Mesenchymal stem cell (in vitro differentiated cells and primary cell): ENCODE data around the gene OR56B1.
A peak's percentile ranks its signal among the peaks of the same experiment; 100 is the strongest.
"Not testable (repeated sequence)": the region's sequence is repeated elsewhere in the genome, so short reads cannot be mapped to it uniquely, and the experiment has no call there.

Experiments used
- DNase-seq: peaks from one replicate; pipeline ENCODE4 v3.0.0-alpha.2; 2013
- H2AFZ ChIP-seq: one replicate; pipeline ENCODE4 v1.6.1; 2013; ENCODE audit warnings: low read depth, mild to moderate bottlenecking, control low read depth, inconsistent platforms, low read length, moderate library complexity
- H2AK5ac ChIP-seq: 2 replicates; pipeline ENCODE4 v1.6.1; 2013; ENCODE audit warnings: low read length, moderate library complexity, mild to moderate bottlenecking, inconsistent platforms; ENCODE audit not compliant: severe bottlenecking
- H2BK120ac ChIP-seq: one replicate; pipeline ENCODE4 v1.6.1; 2013; ENCODE audit warnings: low read depth, mild to moderate bottlenecking, inconsistent platforms, low read length, moderate library complexity
- H2BK12ac ChIP-seq, 2 experiments: one replicate each; pipeline ENCODE4 v1.6.1; 2013; ENCODE audit warnings: inconsistent platforms in 2 of 2, low read length in 2 of 2, mild to moderate bottlenecking in 2 of 2, moderate library complexity in 2 of 2, control low read depth in 1 of 2
- H2BK15ac ChIP-seq: one replicate; pipeline ENCODE4 v1.6.1; 2013; ENCODE audit warnings: mild to moderate bottlenecking, low read depth, inconsistent platforms; ENCODE audit not compliant: poor library complexity, severe bottlenecking
- H2BK5ac ChIP-seq: 2 replicates; pipeline ENCODE4 v1.6.1; 2013; ENCODE audit warnings: low read depth, mild to moderate bottlenecking, low read length, control low read depth, inconsistent platforms; ENCODE audit not compliant: poor library complexity, severe bottlenecking
- H3K14ac ChIP-seq, 2 experiments: one replicate each; pipeline ENCODE4 v1.6.1; 2013; ENCODE audit warnings: inconsistent platforms in 2 of 2, low read length in 2 of 2, control low read depth in 1 of 2, mild to moderate bottlenecking in 1 of 2, moderate library complexity in 1 of 2
- H3K18ac ChIP-seq, 2 experiments: one replicate each; pipeline ENCODE4 v1.6.1; 2013; ENCODE audit warnings: inconsistent platforms in 2 of 2, low read length in 2 of 2, control low read depth in 1 of 2, low read depth in 1 of 2, mild to moderate bottlenecking in 1 of 2
- H3K23ac ChIP-seq, 2 experiments: one replicate each; pipeline ENCODE4 v1.6.1; 2013; ENCODE audit warnings: inconsistent platforms in 2 of 2, low read length in 2 of 2, mild to moderate bottlenecking in 2 of 2, moderate library complexity in 2 of 2, control low read depth in 1 of 2
- H3K27ac ChIP-seq: 2 replicates; pipeline ENCODE4 v1.5.1; 2013; ENCODE audit warnings: mild to moderate bottlenecking, moderate library complexity, low read length, control low read depth, inconsistent platforms; ENCODE audit not compliant: poor library complexity, severe bottlenecking
- H3K27me3 ChIP-seq, 2 experiments: 2 replicates each; pipeline versions ENCODE4 v1.6.1 to v1.7.0; 2013; ENCODE audit warnings: low read length in 2 of 2, mild to moderate bottlenecking in 2 of 2, moderate library complexity in 2 of 2, control low read depth in 1 of 2, inconsistent platforms in 1 of 2; ENCODE audit not compliant: control insufficient read depth in 1 of 2, insufficient read depth in 1 of 2
- H3K36me3 ChIP-seq, 2 experiments: 2 replicates each; pipeline versions ENCODE4 v1.6.1 to v1.7.0; 2013; ENCODE audit warnings: low read length in 2 of 2, control low read depth in 1 of 2, inconsistent platforms in 1 of 2, low read depth in 1 of 2, mild to moderate bottlenecking in 1 of 2; ENCODE audit not compliant: insufficient read depth in 2 of 2, control insufficient read depth in 1 of 2
- H3K4ac ChIP-seq, 2 experiments: one replicate each; pipeline ENCODE4 v1.6.1; 2013; ENCODE audit warnings: inconsistent platforms in 2 of 2, low read length in 2 of 2, mild to moderate bottlenecking in 2 of 2, moderate library complexity in 2 of 2, control low read depth in 1 of 2, low read depth in 1 of 2
- H3K4me1 ChIP-seq: 2 replicates; pipeline ENCODE4 v1.6.1; 2013; ENCODE audit warnings: low read depth, low read length, control low read depth; ENCODE audit not compliant: control insufficient read depth, insufficient read depth
- H3K4me2 ChIP-seq: 2 replicates; pipeline ENCODE4 v1.6.1; 2013; ENCODE audit warnings: low read length, mild to moderate bottlenecking, inconsistent platforms; ENCODE audit not compliant: poor library complexity, severe bottlenecking
- H3K4me3 ChIP-seq, 2 experiments: 2 replicates each; pipeline versions ENCODE4 v1.5.1 to v1.7.0; 2013; ENCODE audit warnings: low read length in 2 of 2, mild to moderate bottlenecking in 2 of 2, control low read depth in 1 of 2, low read depth in 1 of 2; ENCODE audit not compliant: insufficient read depth in 1 of 2
- H3K79me1 ChIP-seq: replicated peaks from 2 replicates; pipeline ENCODE4 v1.6.1; 2013; ENCODE audit warnings: mild to moderate bottlenecking, control low read depth, low read length, inconsistent platforms; ENCODE audit not compliant: poor library complexity, severe bottlenecking
- H3K9ac ChIP-seq: 2 replicates; pipeline ENCODE4 v1.7.0; 2013; ENCODE audit warnings: mild to moderate bottlenecking, low read length, moderate library complexity
- H3K9me3 ChIP-seq: 2 replicates; pipeline ENCODE4 v1.7.0; 2013; ENCODE audit warnings: mild to moderate bottlenecking, low read length; ENCODE audit not compliant: control insufficient read depth
- H4K8ac ChIP-seq: one replicate; pipeline ENCODE4 v1.6.1; 2013; ENCODE audit warnings: inconsistent platforms, mild to moderate bottlenecking, low read length, moderate library complexity
- H4K91ac ChIP-seq: one replicate; pipeline ENCODE4 v1.6.1; 2013; ENCODE audit warnings: mild to moderate bottlenecking, low read length, inconsistent platforms
- WGBS: methylation state at CpG from one replicate; pipeline ENCODE4 v1.1.7; 2013; ENCODE audit warnings: mixed read lengths; 5-methylcytosine and 5-hydroxymethylcytosine counted together

The OR56B1 gene

GRCh38 chr11:5713695-5714094 is 22.6 kb upstream of the OR56B1 start:
- 75% methylated on average over 5 of the region's 5 CpGs for WGBS

GRCh38 chr11:5716518-5716917 is 19.7 kb upstream of the OR56B1 start:
- H2AK5ac ChIP-seq, H2BK12ac ChIP-seq, H3K36me3 ChIP-seq, H3K4me2 ChIP-seq, H3K27ac ChIP-seq, H3K4me1 ChIP-seq, H3K23ac ChIP-seq, H2BK5ac ChIP-seq, DNase-seq, H3K14ac ChIP-seq, H3K27me3 ChIP-seq, H4K91ac ChIP-seq, H3K4ac ChIP-seq, H3K9me3 ChIP-seq, H3K18ac ChIP-seq, H3K9ac ChIP-seq, H2BK120ac ChIP-seq, H2AFZ ChIP-seq, H4K8ac ChIP-seq, H3K4me3 ChIP-seq, H2BK15ac ChIP-seq, H3K79me1 ChIP-seq: not testable (repeated sequence)
- WGBS, result no CpG with 5 or more reads among the region's 1 CpG

More at GRCh38 chr11:5713695-5714094, 22.6 kb upstream of the OR56B1 start:
- H2BK12ac ChIP-seq, result no peak overlapping the region
- DNase-seq, result no peak
- no peaks in the 10 kb centered on the region for H3K4me1 ChIP-seq
- H3K9ac ChIP-seq, result no peak overlapping the region
- H2BK120ac ChIP-seq, result no peak overlapping the region
- no peak overlapping the region for H3K4me3 ChIP-seq
- H4K91ac ChIP-seq, result no peak overlapping the region
- H3K79me1 ChIP-seq, result no peaks in the 10 kb centered on the region
- H4K8ac ChIP-seq, result no peak overlapping the region
- H2AK5ac ChIP-seq, result no peak overlapping the region
- H3K18ac ChIP-seq, result no peak overlapping the region
- no peak overlapping the region for H2AFZ ChIP-seq
- no peak overlapping the region for H2BK5ac ChIP-seq
- peaks cover 3 to 35% of the 10 kb centered on the region in 2 experiments for H3K36me3 ChIP-seq
- H3K23ac ChIP-seq, result no peak overlapping the region
- H3K4ac ChIP-seq, result no peak overlapping the region
- no peak overlapping the region for H3K4me2 ChIP-seq
- no peaks in the 10 kb centered on the region for H3K27me3 ChIP-seq
- no peaks in the 10 kb centered on the region for H3K9me3 ChIP-seq
- no peak overlapping the region for H2BK15ac ChIP-seq
- no peak overlapping the region for H3K27ac ChIP-seq
- no peak overlapping the region for H3K14ac ChIP-seq

- Histone ChIP-seq H3K27ac (no peak overlapping the region), H2BK5ac (no peak overlapping the region), H3K4ac (no peak overlapping the region), H4K8ac (no peak overlapping the region), H3K23ac (no peak overlapping the region), H4K91ac (no peak overlapping the region), H3K14ac (no peak overlapping the region), H2BK12ac (no peak overlapping the region), H3K79me1 (no peaks in the 10 kb centered on the region), H2AFZ (no peak overlapping the region), H2BK120ac (no peak overlapping the region), H2AK5ac (no peak overlapping the region), H3K4me2 (no peak overlapping the region), H3K36me3 (no peaks in the 10 kb centered on the region), H3K4me1 (no peaks in the 10 kb centered on the region), H3K27me3 (peaks cover 0 to 7% of the 10 kb centered on the region in 2 experiments), H3K9me3 (no peaks in the 10 kb centered on the region), H3K18ac (no peak overlapping the region), H3K9ac (no peak overlapping the region), H2BK15ac (no peak overlapping the region), H3K4me3 (no peak overlapping the region)
- 67% methylated on average over 1 of the region's 3 CpGs for WGBS
- peak; percentile 19 for DNase-seq
Observed at GRCh38 chr11:5719703-5720495, 16.3 kb upstream of the OR56B1 start.

- Histone ChIP-seq H3K9me3 (no peaks in the 10 kb centered on the region), H3K4me3 (no peak overlapping the region), H3K36me3 (no peaks in the 10 kb centered on the region), H3K27me3 (peaks cover 6 to 13% of the 10 kb centered on the region in 2 experiments), H3K79me1 (no peaks in the 10 kb centered on the region), H3K4me2 (no peak overlapping the region), H2BK5ac (no peak overlapping the region), H2BK120ac (no peak overlapping the region), H4K8ac (no peak overlapping the region), H2AK5ac (no peak overlapping the region), H3K27ac (no peak overlapping the region), H3K9ac (no peak overlapping the region), H3K4me1 (no peaks in the 10 kb centered on the region), H4K91ac (no peak overlapping the region), H3K4ac (no peak overlapping the region), H3K23ac (no peak overlapping the region), H2BK15ac (no peak overlapping the region), H3K14ac (no peak overlapping the region), H3K18ac (no peak overlapping the region), H2BK12ac (no peak overlapping the region), H2AFZ (no peak overlapping the region)
- DNase-seq, result no peak
- 46% methylated on average over 2 of the region's 2 CpGs for WGBS
Observed at GRCh38 chr11:5722622-5723021, 13.6 kb upstream of the OR56B1 start.
